ENCODE data around the gene CISD3.
A peak's percentile ranks its signal among the peaks of the same experiment; 100 is the strongest.

CISD3 gene

DNA sequence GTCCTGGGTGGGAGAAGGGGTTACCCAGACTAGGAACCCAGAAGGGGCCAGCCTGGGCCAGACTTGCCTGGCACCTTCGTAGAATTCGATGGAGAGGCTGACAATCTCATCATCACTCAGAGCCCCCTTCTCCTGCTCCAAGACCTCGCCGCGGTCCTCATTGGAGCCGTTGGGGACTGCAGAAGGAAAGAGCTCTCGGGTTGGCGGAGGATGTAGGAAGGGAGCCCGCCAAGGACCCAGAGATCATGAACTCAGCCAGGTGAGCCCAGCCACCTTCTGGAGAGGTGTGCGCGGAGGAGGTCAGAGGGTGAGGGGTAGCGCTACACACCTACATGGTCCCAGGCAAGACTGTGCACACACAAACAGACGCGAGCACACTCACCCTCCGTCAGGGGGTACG is 8.5 kb downstream of the CISD3 start:
- no peak for DNase-seq (ENCODE audit: low read depth, low spot score)
- TF ChIP-seq, protein P1, sequence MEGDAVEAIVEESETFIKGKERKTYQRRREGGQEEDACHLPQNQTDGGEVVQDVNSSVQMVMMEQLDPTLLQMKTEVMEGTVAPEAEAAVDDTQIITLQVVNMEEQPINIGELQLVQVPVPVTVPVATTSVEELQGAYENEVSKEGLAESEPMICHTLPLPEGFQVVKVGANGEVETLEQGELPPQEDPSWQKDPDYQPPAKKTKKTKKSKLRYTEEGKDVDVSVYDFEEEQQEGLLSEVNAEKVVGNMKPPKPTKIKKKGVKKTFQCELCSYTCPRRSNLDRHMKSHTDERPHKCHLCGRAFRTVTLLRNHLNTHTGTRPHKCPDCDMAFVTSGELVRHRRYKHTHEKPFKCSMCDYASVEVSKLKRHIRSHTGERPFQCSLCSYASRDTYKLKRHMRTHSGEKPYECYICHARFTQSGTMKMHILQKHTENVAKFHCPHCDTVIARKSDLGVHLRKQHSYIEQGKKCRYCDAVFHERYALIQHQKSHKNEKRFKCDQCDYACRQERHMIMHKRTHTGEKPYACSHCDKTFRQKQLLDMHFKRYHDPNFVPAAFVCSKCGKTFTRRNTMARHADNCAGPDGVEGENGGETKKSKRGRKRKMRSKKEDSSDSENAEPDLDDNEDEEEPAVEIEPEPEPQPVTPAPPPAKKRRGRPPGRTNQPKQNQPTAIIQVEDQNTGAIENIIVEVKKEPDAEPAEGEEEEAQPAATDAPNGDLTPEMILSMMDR (IDR thresholded peaks at IDR 0.05; ENCODE audit: low read depth, low read length) = no peak
- H3K4me3 ChIP-seq (ENCODE audit: low read depth, low read length) = no peak overlapping the region
- in situ Hi-C loops (cut with HindIII; ENCODE audit: low sequenced_read_pairs) = no loop called here

DNA sequence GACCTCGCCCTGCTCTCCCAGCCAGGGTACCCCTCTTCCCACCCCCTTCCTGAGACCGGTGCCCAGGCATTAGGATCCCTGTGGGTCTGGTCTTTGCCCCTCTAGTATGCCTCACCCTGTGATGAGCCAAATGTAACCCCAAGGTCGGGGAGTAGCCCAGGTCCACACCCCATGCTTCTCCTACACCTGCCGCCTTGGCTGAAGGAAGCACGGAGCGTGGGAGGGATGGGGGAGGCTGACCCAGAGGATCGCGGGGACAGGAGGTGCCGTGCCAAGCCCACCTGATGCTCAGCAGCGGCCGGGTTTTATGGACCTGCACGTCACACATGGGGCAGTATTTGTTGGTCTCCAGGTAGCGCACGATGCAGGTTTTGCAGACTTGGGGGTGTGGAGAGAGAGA is 9.2 kb downstream of the CISD3 start:
- no peak overlapping the region for H3K4me3 ChIP-seq (ENCODE audit: low read depth, low read length)
- TF ChIP-seq, protein P1 (IDR thresholded peaks at IDR 0.05; ENCODE audit: low read depth, low read length) = no peak
- in situ Hi-C loops (cut with HindIII; ENCODE audit: low sequenced_read_pairs) = no loop called here
- no peak for DNase-seq (ENCODE audit: low read depth, low spot score)

DNA sequence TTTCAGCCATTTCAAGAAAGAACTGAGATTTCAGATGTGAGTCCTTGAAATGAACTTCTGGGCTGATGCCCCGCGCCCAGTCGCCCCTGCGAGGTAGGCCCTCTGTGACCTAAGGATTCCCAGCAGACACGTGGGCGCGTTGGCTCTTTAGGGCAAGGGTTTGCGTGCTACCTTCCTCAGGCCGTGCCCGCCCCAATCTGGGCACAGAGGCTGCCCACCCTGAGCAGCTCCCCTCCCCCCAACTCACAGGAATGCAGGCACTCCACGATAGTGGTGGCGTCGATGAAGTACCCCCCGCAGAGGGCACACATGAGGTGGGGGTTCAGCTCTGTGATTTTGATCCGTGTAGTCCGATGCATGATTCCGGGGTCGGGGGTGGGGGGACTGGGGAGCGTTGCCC is 9.9 kb downstream of the CISD3 start:
- no peak for DNase-seq (ENCODE audit: low read depth, low spot score)
- in situ Hi-C loops (cut with HindIII; ENCODE audit: low sequenced_read_pairs) = no loop called here
- no peak overlapping the region for H3K4me3 ChIP-seq (ENCODE audit: low read depth, low read length)
- TF ChIP-seq, protein P1 (IDR thresholded peaks at IDR 0.05; ENCODE audit: low read depth, low read length) = no peak

DNA sequence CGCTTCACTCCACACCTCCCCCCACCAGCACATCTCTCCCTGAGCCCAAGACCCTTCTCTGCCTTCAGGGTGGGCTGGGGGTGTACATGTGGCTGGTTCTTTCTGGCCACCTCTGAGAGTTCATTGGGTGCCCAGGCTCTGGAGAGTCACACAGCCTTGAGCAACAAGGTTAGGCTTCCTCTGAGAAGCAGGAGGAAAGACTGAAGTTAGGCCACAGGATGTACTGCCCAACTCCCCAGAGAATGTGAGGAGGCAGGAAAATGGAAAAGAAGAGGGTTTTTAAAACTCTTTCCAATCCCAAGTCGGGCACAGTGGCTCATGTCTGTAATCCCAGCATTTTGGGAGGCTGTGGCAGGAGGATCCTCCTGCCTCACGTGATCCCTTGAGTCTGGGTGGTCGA is 10.7 kb downstream of the CISD3 start:
- no peak for DNase-seq (ENCODE audit: low read depth, low spot score)
- TF ChIP-seq, protein P1 (IDR thresholded peaks at IDR 0.05; ENCODE audit: low read depth, low read length) = no peak
- no peak overlapping the region for H3K4me3 ChIP-seq (ENCODE audit: low read depth, low read length)
- in situ Hi-C loops (cut with HindIII; ENCODE audit: low sequenced_read_pairs) = no loop called here

DNA sequence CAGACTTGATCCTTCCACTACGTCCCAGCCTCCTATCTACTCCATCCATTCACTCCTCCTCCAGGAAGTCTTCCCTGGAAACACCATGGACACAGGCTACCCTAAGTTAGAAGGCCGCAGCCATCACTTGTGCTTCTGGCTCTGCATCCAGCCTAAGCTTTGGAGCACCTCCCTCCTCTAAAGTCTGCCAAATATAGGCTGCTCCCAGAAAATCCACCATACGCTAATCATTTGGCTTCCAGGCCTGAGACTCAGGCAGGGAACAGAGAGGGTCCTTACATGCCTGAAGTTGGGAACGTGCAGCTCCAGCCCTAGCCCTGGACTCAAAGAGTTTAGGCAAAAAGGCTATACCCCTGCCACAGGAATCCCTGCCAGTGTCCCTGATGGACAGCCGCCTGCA is 11.3 kb downstream of the CISD3 start:
- in situ Hi-C loops (cut with HindIII; ENCODE audit: low sequenced_read_pairs) = no loop called here
- TF ChIP-seq, protein P1 (IDR thresholded peaks at IDR 0.05; ENCODE audit: low read depth, low read length) = no peak
- no peak for DNase-seq (ENCODE audit: low read depth, low spot score)
- H3K4me3 ChIP-seq (ENCODE audit: low read depth, low read length) = no peak overlapping the region

DNA sequence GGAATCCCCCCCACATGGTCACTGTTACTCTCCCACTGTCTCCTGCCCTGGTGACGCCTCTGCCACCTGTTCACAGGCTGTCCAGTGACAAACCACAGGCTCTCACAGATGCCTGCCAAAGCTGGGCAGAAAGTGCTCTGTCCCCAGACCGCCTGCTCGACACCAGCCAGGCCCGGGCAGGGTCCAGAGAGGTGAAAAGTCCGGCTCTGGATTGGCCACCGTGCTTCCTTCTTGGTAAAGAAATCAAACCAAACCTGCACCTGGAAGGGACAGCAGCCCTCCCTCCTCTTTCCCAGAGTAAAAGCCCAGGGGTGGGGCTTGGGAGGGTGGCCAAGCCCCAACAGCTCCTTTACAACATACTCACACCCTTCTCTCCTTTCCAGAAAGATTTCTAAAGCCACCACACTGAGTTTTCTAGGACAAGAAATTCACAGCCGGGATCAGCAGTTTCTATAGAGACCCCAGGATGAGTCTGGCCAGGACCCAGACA is 11.8 kb downstream of the CISD3 start:
- no peak overlapping the region for H3K4me3 ChIP-seq (ENCODE audit: low read depth, low read length)

More for the DNA sequence above, 11.8 kb downstream of the CISD3 start:
- TF ChIP-seq, protein P1 (IDR thresholded peaks at IDR 0.05; ENCODE audit: low read depth, low read length) = no peak
- peak; percentile 70 for DNase-seq (ENCODE audit: low read depth, low spot score)
- in situ Hi-C loops (cut with HindIII; ENCODE audit: low sequenced_read_pairs) = no loop called here

Data from astrocyte of the spinal cord (primary cell).